NCI-H187 treated with DMSO at 0.1 percent for 48 hours (cell line): ENCODE data around the gene ACKR3.

Experiments used
- DNase-seq: peaks from one replicate; lab custom pipeline; 2025; lab: John Stamatoyannopoulos, UW

The ACKR3 gene

GRCh38 chr2:236612737-236613136, 43.1 kb downstream of the ACKR3 start:
- no peak for DNase-seq

- DNase-seq = no peak
These were observed 44.0 kb downstream of the ACKR3 start for GRCh38 chr2:236613612-236614011.

GRCh38 chr2:236614551-236614950, 44.9 kb downstream of the ACKR3 start:
- DNase-seq = no peak

- DNase-seq = no peak
These were observed 46.4 kb downstream of the ACKR3 start for GRCh38 chr2:236616031-236616430.

- DNase-seq = no peak
These were observed 47.0 kb downstream of the ACKR3 start for GRCh38 chr2:236616624-236617023.

GRCh38 chr2:236617221-236617737, 47.7 kb downstream of the ACKR3 start:
- DNase-seq = no peak

GRCh38 chr2:236617796-236618195, 48.2 kb downstream of the ACKR3 start:
- DNase-seq = no peak

GRCh38 chr2:236618370-236618769, 48.7 kb downstream of the ACKR3 start:
- no peak for DNase-seq

- no peak for DNase-seq
These were observed 50.4 kb downstream of the ACKR3 start for GRCh38 chr2:236619910-236620612.

- no peak for DNase-seq
These were observed 52.2 kb downstream of the ACKR3 start for GRCh38 chr2:236621786-236622185.

- no peak for DNase-seq
These were observed 52.6 kb downstream of the ACKR3 start for GRCh38 chr2:236622201-236622600.

- DNase-seq = no peak
These were observed 53.0 kb downstream of the ACKR3 start for GRCh38 chr2:236622660-236623059.

- no peak for DNase-seq
These were observed 54.2 kb downstream of the ACKR3 start for GRCh38 chr2:236623816-236624215.

- DNase-seq = no peak
These were observed 55.6 kb downstream of the ACKR3 start for GRCh38 chr2:236625156-236625690.

GRCh38 chr2:236626391-236627150, 56.9 kb downstream of the ACKR3 start:
- no peak for DNase-seq

- no peak for DNase-seq
These were observed 57.6 kb downstream of the ACKR3 start for GRCh38 chr2:236627193-236627592.

GRCh38 chr2:236627841-236628240, 58.2 kb downstream of the ACKR3 start:
- no peak for DNase-seq

- no peak for DNase-seq
These were observed 58.8 kb downstream of the ACKR3 start for GRCh38 chr2:236628256-236628901.

GRCh38 chr2:236628981-236629605, 59.5 kb downstream of the ACKR3 start:
- no peak for DNase-seq

GRCh38 chr2:236629961-236630872, 60.6 kb downstream of the ACKR3 start:
- DNase-seq = no peak

GRCh38 chr2:236631281-236631855, 61.7 kb downstream of the ACKR3 start:
- DNase-seq = no peak
